ENCODE data around the gene EMILIN3. TPM values are rescaled to one million over a fixed set of nuclear protein-coding genes. Genes with fewer than 3 reads are reported as not detected.

EMILIN3 gene
- total RNA-seq, 1 experiment from 2014 or later, result 1.7 TPM

GRCh38 chr20:41347523-41348429 is 18.8 kb downstream of the EMILIN3 start:
- CTCF ChIA-PET, result no interaction called here
- DNase-seq (ENCODE audit: low spot score), result no peak
- no peak for TF ChIP-seq EZH2 (IDR thresholded peaks at IDR 0.05; ENCODE audit: borderline replicate concordance, low read depth, low read length, poor library complexity, severe bottlenecking)
- no peak for TF ChIP-seq CTCF (conservative IDR thresholded peaks at IDR 0.05; ENCODE audit: low read depth, low read length)
- no peaks in the 10 kb centered on the region for H3K36me3 ChIP-seq (ENCODE audit: insufficient read depth, low read length, poor library complexity, severe bottlenecking)
- no peak overlapping the region for H3K4me3 ChIP-seq (ENCODE audit: low read depth, low read length, poor library complexity, severe bottlenecking)
- H3K9me3 ChIP-seq (ENCODE audit: low read depth, low read length, poor library complexity, severe bottlenecking), result no peaks in the 10 kb centered on the region
- H3K4me1 ChIP-seq (ENCODE audit: insufficient read depth, low read length, poor library complexity, severe bottlenecking), result no peaks in the 10 kb centered on the region
- no TSS peak for BruUV-seq (replicated peaks)
- POLR2A ChIA-PET (ENCODE audit: low non-redundant PET), result no interaction called here
- H3K27ac ChIP-seq (ENCODE audit: low read depth, low read length, poor library complexity, severe bottlenecking), result no peak overlapping the region
- H3K27me3 ChIP-seq (replicated peaks; ENCODE audit: insufficient read depth, low read depth, low read length, poor library complexity), result no peaks in the 10 kb centered on the region
- intact Hi-C loops (cut with micrococcal nuclease; ENCODE audit: unreplicated experiment), result no loop called here

DNA sequence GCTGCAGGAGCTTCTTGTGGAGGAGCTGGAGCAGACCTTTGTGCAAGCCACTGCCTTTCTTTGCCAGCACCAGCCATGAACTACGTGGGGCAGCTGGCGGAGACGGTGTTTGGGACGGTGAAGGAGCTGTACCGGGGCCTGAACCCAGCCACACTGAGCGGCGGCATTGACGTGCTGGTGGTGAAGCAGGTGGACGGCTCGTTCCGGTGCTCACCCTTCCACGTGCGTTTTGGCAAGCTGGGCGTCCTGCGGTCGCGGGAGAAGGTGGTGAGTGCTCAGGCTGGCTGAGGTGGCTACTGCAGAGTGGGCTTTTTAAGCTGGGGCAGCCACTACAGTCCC is 20.9 kb downstream of the EMILIN3 start:
- BruUV-seq (replicated peaks), result no TSS peak
- ChIA-PET POLR2A (ENCODE audit: low non-redundant PET) (no interaction called here), CTCF (no interaction called here)
- intact Hi-C loops (cut with micrococcal nuclease; ENCODE audit: unreplicated experiment), result no loop called here
- Histone ChIP-seq H3K36me3 (ENCODE audit: insufficient read depth, low read length, poor library complexity, severe bottlenecking) (no peaks in the 10 kb centered on the region), H3K9me3 (ENCODE audit: low read depth, low read length, poor library complexity, severe bottlenecking) (no peaks in the 10 kb centered on the region), H3K4me1 (ENCODE audit: insufficient read depth, low read length, poor library complexity, severe bottlenecking) (no peaks in the 10 kb centered on the region), H3K27me3 (replicated peaks; ENCODE audit: insufficient read depth, low read depth, low read length, poor library complexity) (no peaks in the 10 kb centered on the region), H3K27ac (ENCODE audit: low read depth, low read length, poor library complexity, severe bottlenecking) (no peak overlapping the region), H3K4me3 (ENCODE audit: low read depth, low read length, poor library complexity, severe bottlenecking) (no peak overlapping the region)
- DNase-seq (ENCODE audit: low spot score), result no peak
- TF ChIP-seq EZH2 (IDR thresholded peaks at IDR 0.05; ENCODE audit: borderline replicate concordance, low read depth, low read length, poor library complexity, severe bottlenecking) (no peak), CTCF (conservative IDR thresholded peaks at IDR 0.05; ENCODE audit: low read depth, low read length) (no peak)

DNA sequence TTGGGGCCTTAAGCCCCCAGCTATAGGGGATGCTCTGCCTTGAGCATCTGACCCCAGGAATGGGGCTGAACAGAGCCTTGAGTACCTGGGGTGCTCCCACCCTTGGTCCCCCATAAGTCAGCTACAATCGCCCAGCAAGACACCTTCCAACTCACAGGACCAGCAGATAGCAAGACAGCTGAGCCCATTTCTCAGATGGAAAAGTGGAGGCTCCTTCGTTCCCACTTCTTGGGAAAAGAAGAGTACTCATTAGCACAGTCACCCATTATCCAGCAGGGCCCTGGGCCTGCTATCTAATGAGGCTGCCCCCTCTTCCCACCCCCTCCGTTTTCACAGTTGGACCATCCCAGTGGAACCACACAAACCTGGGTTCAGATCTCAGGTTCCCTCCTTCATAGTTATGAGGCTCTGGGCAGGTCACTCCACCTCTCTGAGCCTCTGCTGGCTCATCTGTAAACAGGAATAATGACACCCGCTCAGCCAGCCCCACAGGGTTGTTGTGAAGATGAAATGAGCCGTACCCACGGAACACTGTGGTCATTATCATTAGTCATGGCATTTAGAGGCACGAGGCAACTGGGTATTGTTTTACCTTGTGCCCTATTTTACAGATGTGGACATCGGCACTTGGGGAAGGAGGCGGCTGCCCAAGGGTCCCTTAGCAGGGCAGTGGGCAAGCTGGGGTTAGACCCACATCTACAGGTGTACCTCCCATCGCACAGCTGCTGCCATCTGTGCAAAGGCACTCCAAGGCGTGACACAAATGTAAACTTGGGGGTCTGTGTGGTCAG is 21.5 kb downstream of the EMILIN3 start:
- intact Hi-C loops (cut with micrococcal nuclease; ENCODE audit: unreplicated experiment), result no loop called here
- POLR2A ChIA-PET (ENCODE audit: low non-redundant PET), result no interaction called here
- H3K4me1 ChIP-seq (ENCODE audit: insufficient read depth, low read length, poor library complexity, severe bottlenecking), result peaks cover 4% of the 10 kb centered on the region
- no peaks in the 10 kb centered on the region for H3K36me3 ChIP-seq (ENCODE audit: insufficient read depth, low read length, poor library complexity, severe bottlenecking)
- H3K4me3 ChIP-seq (ENCODE audit: low read depth, low read length, poor library complexity, severe bottlenecking), result no peak overlapping the region
- BruUV-seq (replicated peaks), result no TSS peak
- CTCF ChIA-PET, result no interaction called here
- H3K9me3 ChIP-seq (ENCODE audit: low read depth, low read length, poor library complexity, severe bottlenecking), result no peaks in the 10 kb centered on the region
- no peak overlapping the region for H3K27ac ChIP-seq (ENCODE audit: low read depth, low read length, poor library complexity, severe bottlenecking)
- no peak for TF ChIP-seq EZH2 (IDR thresholded peaks at IDR 0.05; ENCODE audit: borderline replicate concordance, low read depth, low read length, poor library complexity, severe bottlenecking)
- TF ChIP-seq CTCF (conservative IDR thresholded peaks at IDR 0.05; ENCODE audit: low read depth, low read length), result no peak
- no peaks in the 10 kb centered on the region for H3K27me3 ChIP-seq (replicated peaks; ENCODE audit: insufficient read depth, low read depth, low read length, poor library complexity)
- DNase-seq (ENCODE audit: low spot score), result no peak
